WI38 (cell line): ENCODE results near the gene USP15.

Experiments
- H3K4me3 ChIP-seq: 2 replicates; pipeline ENCODE4 v1.5.1; 2011; ENCODE audit warnings: low read depth, mild to moderate bottlenecking, control low read depth, low read length
- TF ChIP-seq, protein P1 (sequence below): IDR thresholded peaks from 2 replicates; pipeline ENCODE4 v1.5.1; 2012; ENCODE audit warnings: low read depth, mild to moderate bottlenecking, control low read depth, low read length

USP15 gene

DNA sequence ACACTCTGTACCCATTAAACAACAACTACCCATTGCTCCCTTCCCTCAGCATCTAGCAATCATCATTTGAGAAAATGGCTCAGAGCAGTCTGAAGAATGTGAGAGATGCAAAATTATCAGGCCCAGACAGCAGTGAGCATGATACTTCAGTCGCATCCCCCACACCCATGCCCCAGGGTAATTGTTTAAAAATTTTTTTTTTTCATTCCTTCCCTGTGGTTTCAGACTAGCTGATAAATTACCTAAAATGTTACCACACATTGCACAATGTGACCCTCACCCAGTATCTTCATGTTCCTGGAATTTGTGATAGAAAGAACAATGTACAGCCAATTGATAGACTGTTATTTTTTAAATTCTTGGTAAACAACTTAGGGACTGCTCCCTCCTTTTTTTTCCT is 11.3 kb upstream of the USP15 start:
- TF ChIP-seq, protein P1, sequence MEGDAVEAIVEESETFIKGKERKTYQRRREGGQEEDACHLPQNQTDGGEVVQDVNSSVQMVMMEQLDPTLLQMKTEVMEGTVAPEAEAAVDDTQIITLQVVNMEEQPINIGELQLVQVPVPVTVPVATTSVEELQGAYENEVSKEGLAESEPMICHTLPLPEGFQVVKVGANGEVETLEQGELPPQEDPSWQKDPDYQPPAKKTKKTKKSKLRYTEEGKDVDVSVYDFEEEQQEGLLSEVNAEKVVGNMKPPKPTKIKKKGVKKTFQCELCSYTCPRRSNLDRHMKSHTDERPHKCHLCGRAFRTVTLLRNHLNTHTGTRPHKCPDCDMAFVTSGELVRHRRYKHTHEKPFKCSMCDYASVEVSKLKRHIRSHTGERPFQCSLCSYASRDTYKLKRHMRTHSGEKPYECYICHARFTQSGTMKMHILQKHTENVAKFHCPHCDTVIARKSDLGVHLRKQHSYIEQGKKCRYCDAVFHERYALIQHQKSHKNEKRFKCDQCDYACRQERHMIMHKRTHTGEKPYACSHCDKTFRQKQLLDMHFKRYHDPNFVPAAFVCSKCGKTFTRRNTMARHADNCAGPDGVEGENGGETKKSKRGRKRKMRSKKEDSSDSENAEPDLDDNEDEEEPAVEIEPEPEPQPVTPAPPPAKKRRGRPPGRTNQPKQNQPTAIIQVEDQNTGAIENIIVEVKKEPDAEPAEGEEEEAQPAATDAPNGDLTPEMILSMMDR = no peak
- H3K4me3 ChIP-seq = no peak overlapping the region

GRCh38 chr12:62249419-62249818 is 10.8 kb upstream of the USP15 start:
- TF ChIP-seq, protein P1 = no peak
- H3K4me3 ChIP-seq = no peak overlapping the region

DNA sequence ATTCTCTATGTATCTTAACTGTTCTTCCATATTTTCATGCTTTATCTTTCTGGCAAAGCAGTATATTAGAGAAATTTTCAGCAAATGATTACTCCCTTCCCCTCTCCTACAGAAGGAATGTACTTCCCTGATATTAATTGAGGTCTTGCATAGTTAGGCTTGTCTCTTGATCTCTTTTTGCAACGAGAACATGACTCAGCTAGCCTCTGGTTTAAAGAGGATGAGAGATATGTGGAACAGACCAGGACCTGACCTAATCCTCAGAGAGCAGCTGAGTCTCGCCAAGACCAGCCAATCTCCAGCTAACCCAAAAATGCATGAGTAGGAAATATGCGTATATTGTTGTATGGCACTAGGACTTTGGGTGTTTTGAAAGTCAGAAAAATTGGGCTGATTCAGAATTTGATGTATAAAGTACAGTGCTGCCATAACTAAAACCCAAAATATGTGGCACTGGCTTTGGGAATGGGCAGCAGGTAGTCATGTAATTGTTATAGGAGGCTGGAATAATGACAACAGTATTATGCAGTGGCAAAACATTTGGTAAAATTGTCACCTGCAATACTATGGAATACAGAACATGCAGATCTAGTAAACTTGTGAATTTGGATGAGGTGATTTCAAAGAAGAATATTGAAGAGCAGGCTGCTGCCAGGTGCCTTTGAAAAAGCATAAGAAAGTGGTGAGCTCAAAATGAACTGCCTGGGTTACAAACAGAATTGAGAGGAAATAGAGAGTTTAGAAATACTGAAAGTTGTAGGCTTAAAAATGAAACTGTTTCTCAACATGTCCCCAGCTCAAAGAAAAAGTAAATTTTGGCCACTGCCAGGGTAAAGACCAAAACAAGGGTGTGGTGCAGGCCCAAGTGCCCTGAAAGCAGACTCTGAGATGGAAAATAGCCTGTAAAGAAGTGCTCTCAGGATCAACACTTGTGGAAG is 9.3 kb upstream of the USP15 start:
- H3K4me3 ChIP-seq = no peak overlapping the region
- TF ChIP-seq, protein P1 = no peak

DNA sequence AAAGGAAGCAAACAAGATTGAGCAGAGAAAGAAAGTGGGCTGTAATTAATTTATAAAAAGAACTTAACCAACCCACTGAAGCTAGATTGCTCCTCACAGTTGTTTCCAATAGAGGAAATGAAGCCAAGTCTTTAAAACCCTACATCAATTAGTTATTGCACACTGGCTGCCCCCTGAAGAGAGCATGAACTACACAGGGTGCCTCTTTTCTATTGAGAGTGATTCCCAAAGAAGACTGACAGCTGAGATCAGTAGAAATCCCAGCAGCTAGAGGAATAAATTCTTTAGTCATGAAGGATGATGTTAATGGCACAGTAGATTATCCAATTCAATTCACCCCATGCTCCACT is 8.6 kb upstream of the USP15 start:
- H3K4me3 ChIP-seq = no peak overlapping the region
- TF ChIP-seq, protein P1 = no peak

GRCh38 chr12:62252576-62252975 is 7.6 kb upstream of the USP15 start:
- TF ChIP-seq, protein P1 = no peak
- no peak overlapping the region for H3K4me3 ChIP-seq

GRCh38 chr12:62254967-62255366 is 5.2 kb upstream of the USP15 start:
- TF ChIP-seq, protein P1 = no peak
- H3K4me3 ChIP-seq = no peak overlapping the region

DNA sequence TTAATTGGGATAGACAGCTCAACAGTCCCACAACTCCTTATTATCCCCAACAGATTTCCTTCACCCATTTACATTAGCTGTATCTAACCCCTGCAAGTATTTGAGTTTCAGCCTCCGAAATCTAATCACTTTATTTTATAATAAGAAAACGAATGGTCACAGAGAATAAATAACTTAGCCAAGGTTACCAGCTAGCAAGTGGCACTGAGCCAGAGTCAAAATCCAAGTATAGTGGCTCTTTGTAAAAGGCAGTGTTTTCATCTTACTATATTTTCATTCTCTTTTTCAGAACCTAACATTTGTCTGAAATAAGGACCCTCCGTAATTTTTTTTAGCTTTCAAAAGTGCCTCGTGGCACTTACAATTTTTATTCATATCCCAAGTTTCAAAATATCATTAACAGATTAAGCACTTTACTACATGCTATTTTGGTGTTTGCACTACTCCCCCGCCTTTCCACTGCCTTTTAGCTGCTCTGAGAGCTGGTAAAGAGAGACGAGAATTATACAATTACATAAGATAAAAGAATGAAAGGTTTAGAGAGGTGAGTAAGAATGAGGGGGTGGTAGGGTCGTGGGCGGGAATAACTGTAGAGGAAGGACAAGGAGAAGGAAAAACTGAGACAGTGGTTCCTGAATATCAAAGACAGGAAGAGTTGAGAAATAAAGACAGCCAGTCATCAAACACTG is 3.7 kb upstream of the USP15 start:
- H3K4me3 ChIP-seq = no peak overlapping the region
- TF ChIP-seq, protein P1 = no peak
